Stimulated activated CD8-positive, alpha-beta memory T cell treated with anti-CD3 and anti-CD28 coated beads, Interleukin-4, amount 100 ng/mL, for 1 hour (primary cell): ENCODE data around the gene SP5.
"Not testable (repeated sequence)": the region's sequence is repeated elsewhere in the genome, so short reads cannot be mapped to it uniquely, and the experiment has no call there.

Experiments
- DNase-seq, 2 donors: peaks; one replicate each; pipeline ENCODE4 v3.0.0-alpha.2; 2020; ENCODE audit warnings: low read depth in 2 of 2, low spot score in 1 of 2

Gene SP5

GRCh38 chr2:170715062-170715931, at the start of gene SP5:
TSS of gene SP5 (plus strand) at chr2:170715337. CDS start at chr2:170715513, 176 bp downstream.
- no peak for DNase-seq

DNA sequence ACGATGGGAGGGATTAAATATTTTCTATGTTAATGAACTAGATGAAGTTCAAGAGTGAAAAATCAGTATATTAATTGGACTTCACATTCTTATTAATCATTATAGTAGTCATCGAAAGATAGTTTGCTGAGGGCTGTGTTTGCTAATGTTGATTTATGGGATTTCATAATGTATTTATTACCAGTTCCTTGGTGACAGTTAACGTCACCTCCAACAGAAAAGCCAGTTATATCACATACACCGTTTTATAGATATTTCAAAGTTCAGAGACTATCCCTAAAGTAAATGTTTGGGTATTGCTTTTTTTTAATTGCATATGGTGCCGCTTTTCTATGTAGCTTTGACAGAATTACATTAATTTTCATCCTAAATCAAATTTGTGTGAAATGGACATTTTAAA, 49.4 kb upstream of the SP5 start:
- DNase-seq: no peak

GRCh38 chr2:170669909-170670308, 45.2 kb upstream of the SP5 start:
- no peak for DNase-seq

DNA sequence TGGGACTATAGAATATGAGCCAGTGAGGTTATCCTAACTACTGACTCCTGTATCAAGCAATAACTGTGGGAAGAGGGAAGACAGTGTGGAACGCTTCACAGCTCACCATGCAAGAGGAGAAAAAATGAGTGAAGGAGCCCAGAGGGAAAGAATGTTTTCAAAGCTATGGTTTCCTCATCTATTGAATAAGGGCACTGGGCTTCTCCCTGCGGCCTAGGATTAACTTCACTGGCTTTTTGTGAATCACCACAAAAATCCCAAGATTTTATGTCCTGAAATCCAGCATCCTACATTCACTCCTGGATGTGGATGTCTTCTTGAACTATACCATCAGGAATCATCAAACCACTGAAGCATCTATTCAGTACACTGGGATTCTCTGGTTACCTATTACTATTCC, 44.5 kb upstream of the SP5 start:
- DNase-seq: no peak

- no peak for DNase-seq
Observed at GRCh38 chr2:170671079-170671478, 44.1 kb upstream of the SP5 start.

DNA sequence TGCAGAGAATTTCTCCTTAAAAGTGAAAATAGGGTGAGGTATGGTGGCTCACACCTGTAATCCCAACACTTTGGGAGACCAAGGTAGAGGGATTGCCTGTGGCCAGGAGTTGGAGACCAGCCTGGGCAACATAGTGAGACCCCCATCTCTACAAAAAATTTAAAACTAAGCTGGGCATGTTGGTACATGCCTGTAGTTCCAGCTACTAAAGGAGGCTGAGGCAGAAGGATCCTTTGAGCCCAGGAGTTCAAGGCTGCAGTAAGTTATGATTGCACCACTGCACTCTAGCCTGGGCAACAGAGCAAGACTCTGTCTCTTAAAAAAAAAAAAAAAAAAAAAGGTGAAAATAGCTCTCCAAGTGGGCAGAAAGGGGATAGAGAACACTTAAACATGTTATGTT, 40.9 kb upstream of the SP5 start:
- not testable (repeated sequence) for DNase-seq

GRCh38 chr2:170675701-170676100, 39.4 kb upstream of the SP5 start:
- no peak for DNase-seq

- DNase-seq: no peak
Observed at GRCh38 chr2:170679607-170680079, 35.5 kb upstream of the SP5 start.

- no peak for DNase-seq
Observed at GRCh38 chr2:170680172-170680941, 34.8 kb upstream of the SP5 start.

- DNase-seq: no peak
Observed at GRCh38 chr2:170681311-170681710, 33.8 kb upstream of the SP5 start.

DNA sequence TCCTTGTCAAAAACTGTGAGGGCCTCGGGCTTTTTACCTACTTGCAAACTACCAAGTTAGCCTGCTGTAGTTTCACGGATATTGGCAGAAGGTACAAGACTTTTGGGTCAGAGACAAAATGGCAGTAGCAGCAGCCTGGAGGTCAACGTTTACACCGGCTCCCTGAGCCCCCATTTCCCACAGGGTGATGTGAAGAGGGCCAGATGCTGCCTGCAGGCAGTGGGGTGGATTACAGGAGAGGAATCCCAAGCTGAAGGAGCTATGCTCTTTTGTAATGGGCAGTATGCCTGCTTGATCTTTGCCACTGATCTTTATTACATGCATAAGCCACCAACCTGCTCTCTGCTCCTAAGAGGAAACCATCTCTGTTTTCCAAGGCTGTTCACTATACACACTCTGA, 29.5 kb upstream of the SP5 start:
- no peak for DNase-seq

GRCh38 chr2:170689481-170689880, 25.7 kb upstream of the SP5 start:
- DNase-seq: no peak

GRCh38 chr2:170690640-170691039, 24.5 kb upstream of the SP5 start:
- DNase-seq: no peak

- DNase-seq: no peak
Observed at GRCh38 chr2:170694316-170694715, 20.8 kb upstream of the SP5 start.

DNA sequence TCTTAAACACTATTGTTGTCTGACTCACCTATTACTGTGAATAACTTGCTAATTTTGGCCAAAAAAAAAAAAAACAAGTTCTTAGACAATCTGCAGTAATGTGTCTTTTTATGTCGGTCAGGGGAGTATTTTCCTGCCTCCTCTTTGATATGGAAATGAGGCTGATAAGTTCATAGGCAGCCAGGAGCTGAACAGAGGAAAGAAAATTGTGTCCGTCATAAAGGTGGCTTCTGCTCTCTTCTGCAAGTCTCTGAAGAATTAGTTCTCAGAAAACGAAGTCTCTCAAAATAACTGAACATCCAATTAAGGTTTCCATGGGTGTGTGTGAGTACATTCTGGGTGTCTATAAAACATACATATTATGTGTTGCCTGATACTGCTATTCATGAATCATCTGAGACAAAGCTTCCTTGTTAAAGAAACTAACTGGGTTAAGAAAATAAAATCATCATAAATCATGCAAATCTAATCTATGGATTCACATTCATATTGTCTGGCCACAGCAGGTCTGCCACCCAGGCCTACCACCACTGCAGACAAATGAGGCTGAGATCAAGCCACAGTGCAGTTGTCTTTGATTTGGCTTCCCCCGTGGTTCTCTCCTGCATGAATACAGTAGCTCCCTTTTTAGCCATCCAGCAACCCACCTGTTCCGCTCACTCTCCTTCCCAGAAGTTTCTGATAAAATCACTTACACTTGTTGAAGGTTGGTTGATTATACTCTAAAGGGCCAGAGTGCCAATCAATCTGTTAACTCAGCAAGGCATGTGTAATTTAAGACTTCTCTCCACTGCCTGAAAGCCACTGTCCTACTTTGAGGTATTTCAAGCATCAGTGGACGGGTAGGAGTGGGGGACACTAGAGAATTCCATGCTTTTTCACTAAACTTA, 19.4 kb upstream of the SP5 start:
- no peak for DNase-seq

DNA sequence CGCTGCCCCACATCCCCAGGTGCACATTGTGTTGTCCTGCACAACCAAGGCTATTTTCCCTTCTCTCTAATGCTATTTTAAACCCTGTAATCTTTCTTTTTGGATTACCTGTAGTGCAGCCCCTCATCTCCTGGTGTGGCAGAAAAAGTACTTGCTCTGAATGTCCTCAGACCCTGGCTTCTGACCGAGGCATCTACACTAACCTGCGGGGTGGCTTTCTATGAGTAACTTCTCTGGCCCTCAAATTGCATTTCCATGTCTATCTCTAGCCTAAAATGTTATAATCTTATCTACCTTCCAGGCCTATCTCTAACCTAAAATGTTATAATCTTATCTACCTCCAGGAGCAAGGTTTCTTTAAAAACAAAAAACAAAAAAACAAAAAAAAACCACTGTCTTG, 18.2 kb upstream of the SP5 start:
- no peak for DNase-seq

DNA sequence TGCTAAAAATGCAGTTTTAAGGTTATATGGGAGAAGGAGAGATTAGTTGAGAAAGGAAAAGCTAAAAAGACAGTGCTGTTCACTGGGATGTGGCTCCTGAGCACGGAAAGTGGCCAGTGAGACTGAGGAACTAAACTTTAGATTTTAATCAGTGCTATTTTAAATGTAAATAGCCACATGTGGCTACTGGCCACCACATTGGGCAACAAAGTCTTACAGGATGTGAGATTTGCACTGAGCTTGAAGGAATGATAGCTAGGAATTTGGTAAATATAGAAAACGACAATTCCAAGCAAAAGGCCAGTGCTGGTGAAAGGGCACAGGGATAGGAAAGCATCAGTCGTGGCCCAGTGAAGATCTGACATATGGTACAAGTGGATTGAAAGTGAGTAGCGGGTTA, 14.1 kb upstream of the SP5 start:
- no peak for DNase-seq

DNA sequence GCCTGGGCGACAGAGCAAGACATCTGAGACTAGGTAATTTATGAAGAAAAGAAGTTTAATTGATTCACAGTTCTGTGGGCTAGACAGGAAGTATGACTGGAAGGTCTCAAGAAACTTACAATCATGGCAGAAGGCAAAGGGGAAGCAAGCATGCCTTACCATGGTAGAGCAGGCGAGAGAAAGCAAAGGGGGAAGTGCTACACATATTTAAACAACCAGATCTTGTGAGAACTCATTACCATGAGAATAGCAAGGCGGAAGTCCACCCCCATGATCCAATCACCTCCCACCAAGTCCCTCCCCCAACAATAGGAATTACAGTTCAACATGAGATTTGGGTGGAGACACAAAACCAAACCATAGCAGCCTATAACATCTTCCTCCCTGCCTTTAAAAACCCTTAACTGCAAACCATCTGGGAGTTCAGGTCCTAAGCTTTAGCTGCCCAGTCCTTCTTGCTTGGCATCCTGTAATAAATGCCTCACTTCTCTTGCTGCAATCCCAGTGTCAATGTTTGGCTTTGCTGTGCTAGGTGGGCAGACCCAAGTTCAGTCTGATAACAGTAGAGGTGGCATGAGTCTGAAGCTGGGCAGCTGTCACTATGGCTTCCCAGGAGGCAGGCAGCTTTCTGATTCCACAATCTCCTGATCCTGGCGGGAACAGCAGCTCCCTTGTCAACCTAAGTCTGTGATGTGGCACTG, 11.2 kb upstream of the SP5 start:
- DNase-seq: no peak

GRCh38 chr2:170707821-170708795, 7.0 kb upstream of the SP5 start:
- DNase-seq: no peak

GRCh38 chr2:170710609-170710979, 4.5 kb upstream of the SP5 start:
- DNase-seq: no peak
